Stimulated activated effector memory CD8-positive, alpha-beta T cell treated with anti-CD3 and anti-CD28 coated beads, Interleukin-12 subunit alpha, Interleukin-12 subunit beta, amount 100 ng/mL, for 72 hours (primary cell): ENCODE data around the gene SLC35F4.

Experiments used
- ATAC-seq: fragments of 150-1000 bp; cut with Tn5 transposase; 2 replicates; pipeline ENCODE4 v1.10.0; 2021
- DNase-seq, 2 donors: peaks; one replicate each; pipeline ENCODE4 v3.0.0; 2021 to 2022; ENCODE audit warnings: low spot score in 2 of 2
- H3K27ac Mint-ChIP-seq: one replicate; pipeline ENCODE4 v1.8.0; 2022; ENCODE audit warnings: mild to moderate bottlenecking, mixed read lengths
- H3K36me3 Mint-ChIP-seq: one replicate; pipeline ENCODE4 v1.8.0; 2022; ENCODE audit warnings: mild to moderate bottlenecking, mixed read lengths
- H3K4me1 Mint-ChIP-seq: one replicate; pipeline ENCODE4 v1.8.0; 2022; ENCODE audit warnings: mixed read lengths
- H3K4me3 Mint-ChIP-seq: one replicate; pipeline ENCODE4 v1.8.0; 2022; ENCODE audit warnings: mild to moderate bottlenecking, mixed read lengths
- H3K9me3 Mint-ChIP-seq: one replicate; pipeline ENCODE4 v1.8.0; 2022; ENCODE audit warnings: mixed read lengths

Gene SLC35F4

GRCh38 chr14:57609192-57610075 lies 256.5 kb downstream of the SLC35F4 start:
- Mint-ChIP-seq H3K36me3 (no peaks in the 10 kb centered on the region), H3K27ac (no peak overlapping the region), H3K4me3 (no peak overlapping the region), H3K9me3 (peaks cover 14% of the 10 kb centered on the region), H3K4me1 (no peaks in the 10 kb centered on the region)
- no peak for ATAC-seq
- no peak for DNase-seq

GRCh38 chr14:57607086-57607485 lies 258.8 kb downstream of the SLC35F4 start:
- ATAC-seq: no peak
- no peaks in the 10 kb centered on the region for H3K4me1 Mint-ChIP-seq
- H3K27ac Mint-ChIP-seq: no peak overlapping the region
- H3K4me3 Mint-ChIP-seq: no peak overlapping the region
- H3K9me3 Mint-ChIP-seq: peaks cover 14% of the 10 kb centered on the region
- H3K36me3 Mint-ChIP-seq: no peaks in the 10 kb centered on the region
- DNase-seq: no peak

GRCh38 chr14:57583396-57583795 lies 282.5 kb downstream of the SLC35F4 start:
- ATAC-seq: no peak
- Mint-ChIP-seq H3K36me3 (no peaks in the 10 kb centered on the region), H3K4me1 (no peaks in the 10 kb centered on the region)

GRCh38 chr14:57582746-57583145 lies 283.1 kb downstream of the SLC35F4 start:
- Mint-ChIP-seq H3K9me3 (peaks cover 9% of the 10 kb centered on the region), H3K36me3 (no peaks in the 10 kb centered on the region), H3K4me3 (no peak overlapping the region), H3K4me1 (no peaks in the 10 kb centered on the region), H3K27ac (no peak overlapping the region)
- ATAC-seq: no peak
- no peak for DNase-seq

More at GRCh38 chr14:57583396-57583795, 282.5 kb downstream of the SLC35F4 start:
- no peak for DNase-seq
- Mint-ChIP-seq H3K9me3 (peaks cover 9% of the 10 kb centered on the region), H3K27ac (no peak overlapping the region), H3K4me3 (no peak overlapping the region)

- Mint-ChIP-seq H3K36me3 (no peaks in the 10 kb centered on the region), H3K4me3 (no peak overlapping the region), H3K9me3 (peaks cover 13% of the 10 kb centered on the region), H3K27ac (no peak overlapping the region), H3K4me1 (no peaks in the 10 kb centered on the region)
- no peak for DNase-seq
- ATAC-seq: no peak
Measured at GRCh38 chr14:57578801-57579200, 287.1 kb downstream of the SLC35F4 start.

GRCh38 chr14:57576498-57576897 lies 289.4 kb downstream of the SLC35F4 start:
- no peak for DNase-seq
- peaks cover 10% of the 10 kb centered on the region for H3K9me3 Mint-ChIP-seq
- no peak overlapping the region for H3K27ac Mint-ChIP-seq
- H3K4me3 Mint-ChIP-seq: no peak overlapping the region
- H3K36me3 Mint-ChIP-seq: no peaks in the 10 kb centered on the region
- no peaks in the 10 kb centered on the region for H3K4me1 Mint-ChIP-seq
- no peak for ATAC-seq

GRCh38 chr14:57575482-57575881 lies 290.4 kb downstream of the SLC35F4 start:
- H3K9me3 Mint-ChIP-seq: peaks cover 6% of the 10 kb centered on the region
- H3K4me3 Mint-ChIP-seq: no peak overlapping the region

GRCh38 chr14:57574617-57575288 lies 291.1 kb downstream of the SLC35F4 start:
- H3K9me3 Mint-ChIP-seq: peaks cover 6% of the 10 kb centered on the region
- no peak overlapping the region for H3K4me3 Mint-ChIP-seq
- H3K27ac Mint-ChIP-seq: no peak overlapping the region
- H3K4me1 Mint-ChIP-seq: no peaks in the 10 kb centered on the region
- H3K36me3 Mint-ChIP-seq: no peaks in the 10 kb centered on the region
- no peak for ATAC-seq
- DNase-seq: no peak

More at GRCh38 chr14:57575482-57575881, 290.4 kb downstream of the SLC35F4 start:
- H3K36me3 Mint-ChIP-seq: no peaks in the 10 kb centered on the region
- DNase-seq (no peak), ATAC-seq (no peak)
- H3K27ac Mint-ChIP-seq: no peak overlapping the region
- H3K4me1 Mint-ChIP-seq: no peaks in the 10 kb centered on the region

- peaks cover 4% of the 10 kb centered on the region for H3K9me3 Mint-ChIP-seq
Measured at GRCh38 chr14:57573173-57573572, 292.7 kb downstream of the SLC35F4 start.

GRCh38 chr14:57568554-57568953 lies 297.3 kb downstream of the SLC35F4 start:
- Mint-ChIP-seq H3K9me3 (peaks cover 3% of the 10 kb centered on the region), H3K4me3 (no peak overlapping the region), H3K27ac (no peak overlapping the region), H3K4me1 (no peaks in the 10 kb centered on the region), H3K36me3 (no peaks in the 10 kb centered on the region)
- DNase-seq (no peak), ATAC-seq (no peak)

More at GRCh38 chr14:57573173-57573572, 292.7 kb downstream of the SLC35F4 start:
- no peak for DNase-seq
- no peaks in the 10 kb centered on the region for H3K4me1 Mint-ChIP-seq
- no peaks in the 10 kb centered on the region for H3K36me3 Mint-ChIP-seq
- no peak overlapping the region for H3K27ac Mint-ChIP-seq
- no peak overlapping the region for H3K4me3 Mint-ChIP-seq
- ATAC-seq: no peak

- DNase-seq (no peak), ATAC-seq (no peak)
- H3K4me3 Mint-ChIP-seq: no peak overlapping the region
- H3K36me3 Mint-ChIP-seq: no peaks in the 10 kb centered on the region
- peaks cover 11% of the 10 kb centered on the region for H3K9me3 Mint-ChIP-seq
- no peaks in the 10 kb centered on the region for H3K4me1 Mint-ChIP-seq
- H3K27ac Mint-ChIP-seq: no peak overlapping the region
Measured at GRCh38 chr14:57567220-57567619, 298.7 kb downstream of the SLC35F4 start.

GRCh38 chr14:57560681-57561080 lies 305.2 kb downstream of the SLC35F4 start:
- ATAC-seq (peak; percentile 26), DNase-seq (no peak)
- no peaks in the 10 kb centered on the region for H3K4me1 Mint-ChIP-seq
- H3K36me3 Mint-ChIP-seq: no peaks in the 10 kb centered on the region
- H3K4me3 Mint-ChIP-seq: no peak overlapping the region
- H3K9me3 Mint-ChIP-seq: peaks cover 17% of the 10 kb centered on the region
- no peak overlapping the region for H3K27ac Mint-ChIP-seq

- DNase-seq (no peak), ATAC-seq (no peak)
- H3K4me3 Mint-ChIP-seq: no peak overlapping the region
- no peak overlapping the region for H3K27ac Mint-ChIP-seq
- H3K9me3 Mint-ChIP-seq: peaks cover 17% of the 10 kb centered on the region
- no peaks in the 10 kb centered on the region for H3K4me1 Mint-ChIP-seq
- no peaks in the 10 kb centered on the region for H3K36me3 Mint-ChIP-seq
Measured at GRCh38 chr14:57559576-57559975, 306.3 kb downstream of the SLC35F4 start.

GRCh38 chr14:57549765-57550420 lies 316.0 kb downstream of the SLC35F4 start:
- DNase-seq (no peak), ATAC-seq (no peak)
- Mint-ChIP-seq H3K27ac (no peak overlapping the region), H3K36me3 (no peaks in the 10 kb centered on the region), H3K4me1 (no peaks in the 10 kb centered on the region), H3K4me3 (no peak overlapping the region), H3K9me3 (peaks cover 18% of the 10 kb centered on the region)

- H3K9me3 Mint-ChIP-seq: peaks cover 18% of the 10 kb centered on the region
- ATAC-seq (no peak), DNase-seq (no peak)
- H3K36me3 Mint-ChIP-seq: no peaks in the 10 kb centered on the region
- no peaks in the 10 kb centered on the region for H3K4me1 Mint-ChIP-seq
- H3K27ac Mint-ChIP-seq: no peak overlapping the region
- H3K4me3 Mint-ChIP-seq: no peak overlapping the region
Measured at GRCh38 chr14:57549016-57549564, 316.8 kb downstream of the SLC35F4 start.
